Activated T-cell treated with anti-CD3 and anti-CD28 coated beads, Interleukin-2, amount 50 U/mL, for 72 hours (primary cell): Measurements from ENCODE around the gene FOXA3. TPM values are rescaled to one million over a fixed set of nuclear protein-coding genes. Genes with fewer than 3 reads are reported as not detected.

Source experiments
- ATAC-seq, 2 donors: fragments of 150-1000 bp; cut with Tn5 transposase; replicated peaks in 1 of 2; 2 replicates each; pipeline ENCODE4 v1.10.0; 2021; ENCODE audit warnings: moderate library complexity in 2 of 2, mild to moderate bottlenecking in 1 of 2
- DNase-seq, 2 donors: peaks; one replicate each; pipeline ENCODE4 v3.0.0; 2021 to 2022; ENCODE audit warnings: mixed read lengths in 1 of 2
- H3K27ac Mint-ChIP-seq: one replicate; pipeline ENCODE4 v1.8.0; 2022; ENCODE audit warnings: mild to moderate bottlenecking, moderate library complexity, mixed read lengths
- H3K27me3 Mint-ChIP-seq: one replicate; pipeline ENCODE4 v1.8.0; 2022; ENCODE audit warnings: low read depth, mixed read lengths
- H3K36me3 Mint-ChIP-seq, 2 donors: one replicate each; pipeline ENCODE4 v1.8.0; 2022; ENCODE audit warnings: mixed read lengths in 2 of 2, mild to moderate bottlenecking in 1 of 2; ENCODE audit not compliant: insufficient read depth in 2 of 2
- H3K4me1 Mint-ChIP-seq: one replicate; pipeline ENCODE4 v1.8.0; 2022; ENCODE audit warnings: low read depth, mixed read lengths
- H3K4me3 Mint-ChIP-seq, 2 donors: one replicate each; pipeline ENCODE4 v1.8.0; 2022; ENCODE audit warnings: mild to moderate bottlenecking in 2 of 2, mixed read lengths in 2 of 2, moderate library complexity in 2 of 2
- H3K9me3 Mint-ChIP-seq, 2 donors: one replicate each; pipeline ENCODE4 v1.8.0; 2022; ENCODE audit warnings: mixed read lengths in 2 of 2
- total RNA-seq, 2 donors: library from RNA; stranded (reverse); gene quantifications; one replicate each; pipeline ENCODE4 v1.2.3, GENCODE V29; 2022

FOXA3 gene
- total RNA-seq, 2 donors from 2014 or later = 0.88 to 1.6 TPM

GRCh38 chr19:45911291-45911690, 47.2 kb downstream of the FOXA3 start:
- H3K4me3 Mint-ChIP-seq = no peak overlapping the region
- no peak overlapping the region for H3K27ac Mint-ChIP-seq
- DNase-seq = no peak
- peaks cover 8% of the 10 kb centered on the region for H3K4me1 Mint-ChIP-seq
- no peaks in the 10 kb centered on the region for H3K9me3 Mint-ChIP-seq
- no peak for ATAC-seq
- H3K27me3 Mint-ChIP-seq = peaks cover 28% of the 10 kb centered on the region
- H3K36me3 Mint-ChIP-seq = no peaks in the 10 kb centered on the region

GRCh38 chr19:45913874-45914830, 50.0 kb downstream of the FOXA3 start, which contains the start of gene NANOS2:
Gene NANOS2, minus strand, starts transcription at chr19:45914778. Its CDS starts 85 bp downstream, at chr19:45914693.
- H3K27me3 Mint-ChIP-seq = peaks cover 33% of the 10 kb centered on the region
- H3K4me3 Mint-ChIP-seq = no peak within 1 kb of the TSS
- H3K27ac Mint-ChIP-seq = no peak within 1 kb of the TSS
- DNase-seq = peak; percentile 13 to 15
- H3K4me1 Mint-ChIP-seq = no peaks in the 10 kb centered on the region
- ATAC-seq = no peak
- no peaks in the 10 kb centered on the region for H3K9me3 Mint-ChIP-seq
- H3K36me3 Mint-ChIP-seq = no peaks in the 10 kb centered on the region

GRCh38 chr19:45917421-45918091, 53.4 kb downstream of the FOXA3 start:
- ATAC-seq (peak; percentile 70 to 79), DNase-seq (no peak)
- Mint-ChIP-seq H3K4me1 (no peaks in the 10 kb centered on the region), H3K27me3 (peaks cover 17% of the 10 kb centered on the region), H3K36me3 (no peaks in the 10 kb centered on the region), H3K27ac (no peak overlapping the region), H3K4me3 (peak overlapping the region in 1 of 2 donors; percentile 16), H3K9me3 (no peaks in the 10 kb centered on the region)

- peak in 1 of 2 donors; percentile 49 for ATAC-seq
- no peaks in the 10 kb centered on the region for H3K36me3 Mint-ChIP-seq
- no peak overlapping the region for H3K27ac Mint-ChIP-seq
Measured at GRCh38 chr19:45918721-45919120, 54.6 kb downstream of the FOXA3 start.

GRCh38 chr19:45919678-45920077, 55.6 kb downstream of the FOXA3 start:
- H3K27ac Mint-ChIP-seq = no peak overlapping the region
- no peak overlapping the region for H3K4me3 Mint-ChIP-seq
- H3K36me3 Mint-ChIP-seq = no peaks in the 10 kb centered on the region
- H3K27me3 Mint-ChIP-seq = peaks cover 6% of the 10 kb centered on the region
- H3K9me3 Mint-ChIP-seq = no peaks in the 10 kb centered on the region
- no peaks in the 10 kb centered on the region for H3K4me1 Mint-ChIP-seq
- ATAC-seq = no peak
- no peak for DNase-seq

More at GRCh38 chr19:45918721-45919120, 54.6 kb downstream of the FOXA3 start:
- Mint-ChIP-seq H3K9me3 (no peaks in the 10 kb centered on the region), H3K4me1 (no peaks in the 10 kb centered on the region), H3K4me3 (no peak overlapping the region), H3K27me3 (peaks cover 6% of the 10 kb centered on the region)
- DNase-seq = no peak

- ATAC-seq = peak; percentile 39 to 59
- Mint-ChIP-seq H3K27me3 (peaks cover 6% of the 10 kb centered on the region), H3K36me3 (no peaks in the 10 kb centered on the region), H3K4me3 (no peak overlapping the region), H3K27ac (no peak overlapping the region), H3K4me1 (no peaks in the 10 kb centered on the region), H3K9me3 (no peaks in the 10 kb centered on the region)
- no peak for DNase-seq
Measured at GRCh38 chr19:45920458-45920857, 56.3 kb downstream of the FOXA3 start.

- no peak overlapping the region for H3K4me3 Mint-ChIP-seq
- H3K27me3 Mint-ChIP-seq = no peaks in the 10 kb centered on the region
- no peak for DNase-seq
- peak; percentile 14 to 42 for ATAC-seq
- no peak overlapping the region for H3K27ac Mint-ChIP-seq
- no peaks in the 10 kb centered on the region for H3K36me3 Mint-ChIP-seq
- H3K9me3 Mint-ChIP-seq = no peaks in the 10 kb centered on the region
- peaks cover 2% of the 10 kb centered on the region for H3K4me1 Mint-ChIP-seq
Measured at GRCh38 chr19:45922281-45922680, 58.2 kb downstream of the FOXA3 start.

Other genes starting within 250 kb of the FOXA3 start
- 100 to 1,000 TPM; 149 to 190 TPM for gene EML2, start 224.9 kb upstream of the FOXA3 start, total RNA-seq
- 10 to 100 TPM in 1 of 2 donors, 1 to 10 TPM in 1; 5.9 to 11.0 TPM for gene GIPR, start 196.1 kb upstream of the FOXA3 start, total RNA-seq
- gene SNRPD2, start 172.4 kb upstream of the FOXA3 start, total RNA-seq = 100 to 1,000 TPM; 449 to 481 TPM
- 10 to 100 TPM; 20.8 to 29.8 TPM for gene QPCTL, start 171.7 kb upstream of the FOXA3 start, total RNA-seq
- gene FBXO46, start 133.4 kb upstream of the FOXA3 start, total RNA-seq = 10 to 100 TPM; 38.4 to 46.5 TPM
- gene MEIOSIN, start 130.9 kb upstream of the FOXA3 start, total RNA-seq = under 1 TPM; 0.09 to 0.19 TPM
- gene SIX5, start 95.1 kb upstream of the FOXA3 start, total RNA-seq = 1 to 10 TPM; 3.7 to 5.2 TPM
- gene DMPK, start 81.8 kb upstream of the FOXA3 start, total RNA-seq = 10 to 100 TPM; 31.7 to 42.4 TPM
- 10 to 100 TPM; 36.7 to 54.1 TPM for gene DMWD, start 71.5 kb upstream of the FOXA3 start, total RNA-seq
- gene RSPH6A, start 49.0 kb upstream of the FOXA3 start, total RNA-seq = under 1 TPM; 0.43 to 0.60 TPM
- 100 to 1,000 TPM in 1 of 2 donors, 10 to 100 TPM in 1; 95.5 to 112 TPM for gene SYMPK, start 1.2 kb upstream of the FOXA3 start, total RNA-seq
- gene IRF2BP1, start 21.8 kb downstream of the FOXA3 start, total RNA-seq = 10 to 100 TPM; 16.3 to 19.9 TPM
- gene MYPOP, start 38.3 kb downstream of the FOXA3 start, total RNA-seq = 10 to 100 TPM in 1 of 2 donors, 1 to 10 TPM in 1; 9.2 to 10.9 TPM
- not detected for gene NANOS2, start 50.5 kb downstream of the FOXA3 start, total RNA-seq
- under 1 TPM; 0.38 to 0.58 TPM for gene NOVA2, start 109.5 kb downstream of the FOXA3 start, total RNA-seq
- gene CCDC61, start 131.1 kb downstream of the FOXA3 start, total RNA-seq = 10 to 100 TPM; 21.8 to 22.0 TPM
- gene PGLYRP1, start 158.7 kb downstream of the FOXA3 start, total RNA-seq = not detected
- not detected for gene IGFL4, start 176.7 kb downstream of the FOXA3 start, total RNA-seq